MM.1S (cell line): ENCODE data around the gene CDRT4.

Experiments used
- EZH2 ChIP-seq: fragments of 300-600 bp; sonication (generic); optimal IDR thresholded peaks from 2 replicates; pipeline ENCODE3; 2017; ENCODE audit warnings: low read depth, mild to moderate bottlenecking, antibody characterized with exemption, low read length, mixed read lengths
- TF ChIP-seq, protein P1 (sequence below): fragments of 300-600 bp; sonication (generic); IDR thresholded peaks from 2 replicates; pipeline ENCODE4 v1.5.1; 2016; ENCODE audit warnings: antibody characterized with exemption, low read length, mixed read lengths

DNA sequence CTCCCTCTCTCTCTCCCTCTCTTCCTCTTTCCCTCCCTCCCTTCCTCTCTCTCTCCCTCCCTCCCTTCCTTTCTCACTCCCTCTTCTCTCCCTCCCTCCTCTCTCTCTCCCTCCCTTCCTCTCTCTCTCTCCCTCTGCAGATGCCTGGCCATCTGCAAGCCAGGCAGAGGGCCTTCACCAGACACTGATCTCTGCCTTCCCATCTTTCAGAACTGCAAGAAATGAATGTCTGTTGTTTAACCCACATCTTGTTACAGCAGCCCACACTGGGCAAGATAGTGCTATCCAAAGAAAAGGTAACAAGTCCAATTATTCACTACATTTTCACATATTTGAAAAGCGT is 26.2 kb upstream of the CDRT4 start:
- no peak for TF ChIP-seq EZH2
- TF ChIP-seq, protein P1, sequence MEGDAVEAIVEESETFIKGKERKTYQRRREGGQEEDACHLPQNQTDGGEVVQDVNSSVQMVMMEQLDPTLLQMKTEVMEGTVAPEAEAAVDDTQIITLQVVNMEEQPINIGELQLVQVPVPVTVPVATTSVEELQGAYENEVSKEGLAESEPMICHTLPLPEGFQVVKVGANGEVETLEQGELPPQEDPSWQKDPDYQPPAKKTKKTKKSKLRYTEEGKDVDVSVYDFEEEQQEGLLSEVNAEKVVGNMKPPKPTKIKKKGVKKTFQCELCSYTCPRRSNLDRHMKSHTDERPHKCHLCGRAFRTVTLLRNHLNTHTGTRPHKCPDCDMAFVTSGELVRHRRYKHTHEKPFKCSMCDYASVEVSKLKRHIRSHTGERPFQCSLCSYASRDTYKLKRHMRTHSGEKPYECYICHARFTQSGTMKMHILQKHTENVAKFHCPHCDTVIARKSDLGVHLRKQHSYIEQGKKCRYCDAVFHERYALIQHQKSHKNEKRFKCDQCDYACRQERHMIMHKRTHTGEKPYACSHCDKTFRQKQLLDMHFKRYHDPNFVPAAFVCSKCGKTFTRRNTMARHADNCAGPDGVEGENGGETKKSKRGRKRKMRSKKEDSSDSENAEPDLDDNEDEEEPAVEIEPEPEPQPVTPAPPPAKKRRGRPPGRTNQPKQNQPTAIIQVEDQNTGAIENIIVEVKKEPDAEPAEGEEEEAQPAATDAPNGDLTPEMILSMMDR = no peak
